HG03520 (cell line): Measurements from ENCODE around the gene RHOH.
"Not testable (repeated sequence)": the region's sequence is repeated elsewhere in the genome, so short reads cannot be mapped to it uniquely, and the experiment has no call there.

Experiments
- ATAC-seq: cut with Tn5 transposase; IDR thresholded peaks from one replicate; pipeline ENCODE4 v1.9.1; 2021; ENCODE audit warnings: mild to moderate bottlenecking, moderate library complexity; ENCODE audit not compliant: unreplicated experiment

The RHOH gene

DNA sequence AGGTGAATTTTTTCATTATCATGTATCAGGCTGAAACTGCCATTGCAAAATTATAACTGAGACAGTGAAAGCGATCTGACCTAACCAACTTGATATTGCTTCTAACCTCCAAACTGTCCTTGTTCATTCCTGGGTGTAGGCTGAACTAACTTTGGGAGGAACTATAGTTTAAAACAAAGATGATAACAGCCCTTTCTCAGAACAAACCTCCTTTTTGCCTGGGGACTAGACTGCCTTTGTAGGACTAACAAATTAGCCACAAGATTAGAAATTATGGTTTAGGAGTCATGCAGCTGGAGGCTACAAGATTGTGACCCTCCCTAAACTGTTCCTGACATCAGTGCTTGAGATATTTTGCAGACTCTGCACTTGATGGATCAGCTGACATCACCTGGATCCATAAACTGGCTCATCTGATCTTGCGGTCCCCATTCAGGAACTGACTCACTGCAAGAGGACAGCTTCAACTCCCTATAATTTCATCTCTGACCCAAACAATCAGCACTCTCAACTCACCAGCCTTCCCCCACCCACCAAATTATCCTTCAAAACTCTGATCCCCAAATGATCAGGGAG, 93.9 kb downstream of the RHOH start:
- not testable (repeated sequence) for ATAC-seq

DNA sequence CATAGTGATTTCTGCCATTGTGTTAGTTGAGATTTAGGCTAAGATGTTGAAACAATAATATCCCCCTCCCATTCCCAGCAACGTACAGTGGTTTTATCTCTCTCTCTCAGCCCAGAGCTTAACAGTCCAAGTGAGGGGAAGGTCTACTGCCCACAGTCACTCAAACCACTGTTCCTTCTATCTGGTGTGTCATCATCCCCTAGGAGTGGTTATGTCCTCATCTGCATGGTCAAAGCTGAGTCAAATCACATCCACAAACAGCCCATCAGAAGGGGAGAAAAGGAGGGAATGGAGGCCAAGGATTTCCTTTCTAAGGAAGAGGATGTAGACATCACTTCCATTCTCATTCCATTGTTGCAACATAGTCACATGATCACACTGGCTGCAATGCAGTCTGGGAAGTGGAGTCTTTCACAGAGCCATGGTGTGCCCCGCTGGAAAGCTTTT, 95.5 kb downstream of the RHOH start:
- no peak for ATAC-seq

DNA sequence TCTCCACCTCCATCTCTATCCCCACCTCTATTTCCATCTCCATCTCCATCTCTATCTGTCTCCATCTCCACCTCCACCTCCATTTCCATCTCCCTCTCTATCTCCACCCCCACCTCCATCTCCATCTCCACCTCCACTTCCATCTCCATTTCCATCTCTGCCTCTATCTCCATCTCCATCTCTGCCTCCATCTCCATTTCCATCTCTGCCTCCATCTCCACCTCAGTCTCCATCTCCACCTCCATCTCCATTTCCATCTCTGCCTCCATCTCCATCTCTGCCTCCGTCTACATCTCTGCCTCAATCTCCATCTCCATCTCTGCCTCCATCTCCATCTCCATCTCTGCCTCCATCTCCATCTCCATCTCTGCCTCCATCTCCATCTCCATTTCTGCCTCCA, 97.5 kb downstream of the RHOH start:
- ATAC-seq: no peak

DNA sequence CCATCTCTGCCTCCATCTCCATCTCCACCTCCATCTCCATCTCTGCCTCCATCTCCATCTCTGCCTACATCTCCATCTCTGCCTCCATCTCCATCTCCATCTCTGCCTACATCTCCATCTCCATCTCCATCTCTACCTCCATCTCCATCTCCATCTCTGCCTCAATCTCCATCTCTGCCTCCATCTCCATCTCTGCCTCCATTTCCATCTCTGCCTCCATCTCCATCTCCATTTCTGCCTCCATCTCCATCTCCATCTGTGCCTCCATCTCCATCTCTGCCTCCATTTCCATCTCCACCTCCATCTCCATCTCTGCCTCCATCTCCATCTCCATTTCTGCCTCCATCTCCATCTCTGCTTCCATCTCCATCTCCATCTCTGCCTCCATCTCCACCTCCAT, 98.2 kb downstream of the RHOH start:
- ATAC-seq: not testable (repeated sequence)

DNA sequence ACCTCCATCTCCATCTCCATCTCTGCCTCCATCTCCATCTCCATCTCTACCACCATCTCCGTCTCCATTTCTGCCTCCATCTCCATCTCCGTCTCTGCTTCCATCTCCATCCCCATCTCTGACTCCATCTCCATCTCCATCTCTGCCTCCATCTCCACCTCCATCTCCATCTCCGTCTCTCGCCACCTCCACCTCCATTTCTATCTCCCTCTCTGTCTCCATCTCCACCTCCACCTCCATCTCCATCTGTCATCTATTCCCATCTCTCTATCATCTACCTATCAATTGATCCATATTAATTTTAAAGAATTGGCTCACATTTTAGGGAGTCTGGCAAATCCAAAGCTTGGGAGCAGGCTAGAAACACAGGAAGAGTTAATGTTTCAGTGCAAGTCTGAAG, 98.7 kb downstream of the RHOH start:
- ATAC-seq: no peak
